HepG2 (cell line): ENCODE results near the gene SNAP47. TPM values are rescaled to one million over a fixed set of nuclear protein-coding genes. Genes with fewer than 3 reads are reported as not detected.

Source experiments
- ATAC-seq: fragments of 200-7000 bp; cut with Tn5 transposase; 3 replicates; pipeline ENCODE4 v1.9.1; 2020; ENCODE audit warnings: mild to moderate bottlenecking, moderate library complexity
- BruUV-seq: library from RNA; stranded (reverse); fragments of 400-500 nt; replicated peaks from 2 replicates; lab custom pipeline; 2021; lab: Mats Ljungman, UMichigan
- CTCF ChIA-PET: fragments of 300-600 bp; formaldehyde crosslinking; extraction: SDS; loops from one replicate; lab custom pipeline; 2021; ENCODE audit warnings: low total read pairs, inconsistent platforms, low intra/inter-chr PET ratio; lab: Yijun Ruan, JAX
- POLR2A ChIA-PET: fragments of 350-600 bp; sonication (Branson Sonifier 250); formaldehyde crosslinking; loops from one replicate; lab custom pipeline; 2020; ENCODE audit warnings: antibody characterized with exemption, inconsistent platforms; lab: Yijun Ruan, JAX
- DNase-seq: peaks from one replicate; pipeline ENCODE4 v3.0.0-alpha.2; 2015; ENCODE audit warnings: low spot score
- FAIRE-seq: peaks from 3 replicates; lab custom pipeline; 2011; peaks lifted over from hg19 to GRCh38; lab: Jason Lieb, UNC
- H2AFZ ChIP-seq: one replicate; pipeline ENCODE4 v1.6.1; 2011; ENCODE audit warnings: low read length, inconsistent platforms
- H3K27ac ChIP-seq: fragments of 300-600 bp; 3 replicates; pipeline ENCODE4 v1.8.0; 2011; ENCODE audit warnings: mixed run types, mild to moderate bottlenecking, mixed read lengths, low read length, inconsistent platforms; ENCODE audit not compliant: insufficient read depth; ENCODE audit errors: extremely low read length
- H3K27me3 ChIP-seq, 2 experiments: fragments of 200-600 bp in 1 of 2; 2 replicates in 1 of 2; 3 replicates in 1 of 2; pipeline versions ENCODE4 v1.6.0 to v1.8.0; 2011; ENCODE audit warnings: low read length in 2 of 2, mild to moderate bottlenecking in 2 of 2, moderate library complexity in 2 of 2, inconsistent platforms in 1 of 2; ENCODE audit not compliant: insufficient read depth in 2 of 2, control insufficient read depth in 1 of 2
- H3K36me3 ChIP-seq, 2 experiments: fragments of 200-600 bp in 1 of 2; replicated peaks in 1 of 2; 2 replicates in 1 of 2; 3 replicates in 1 of 2; pipeline versions ENCODE4 v1.5.1 to v1.8.0; 2011; ENCODE audit warnings: low read length in 2 of 2, inconsistent platforms in 1 of 2; ENCODE audit not compliant: insufficient read depth in 2 of 2, control insufficient read depth in 1 of 2
- H3K4me1 ChIP-seq: 2 replicates; pipeline ENCODE4 v1.5.1; 2012; ENCODE audit warnings: low read length, inconsistent platforms; ENCODE audit not compliant: insufficient read depth
- H3K4me2 ChIP-seq: 2 replicates; pipeline ENCODE4 v1.6.0; 2011; ENCODE audit warnings: low read depth, low read length, inconsistent platforms
- H3K4me3 ChIP-seq, 3 experiments: fragments of 200-600 bp in 1 of 3; sonication (generic), shearing (Covaris generic) in 1 of 3; replicated peaks in 1 of 3; 2 replicates each; pipeline ENCODE4 v1.5.1; 2011 to 2016; ENCODE audit warnings: low read length in 3 of 3, inconsistent platforms in 2 of 3, low read depth in 2 of 3, mild to moderate bottlenecking in 2 of 3, control low read depth in 1 of 3, mixed read lengths in 1 of 3; ENCODE audit not compliant: insufficient read depth in 1 of 3
- H3K79me2 ChIP-seq: one replicate; pipeline ENCODE4 v1.6.1; 2011; ENCODE audit warnings: low read length, inconsistent platforms; ENCODE audit not compliant: insufficient read depth
- H3K9ac ChIP-seq: 2 replicates; pipeline ENCODE4 v1.6.0; 2011; ENCODE audit warnings: mild to moderate bottlenecking, low read depth, low read length, inconsistent platforms; ENCODE audit not compliant: insufficient read depth
- H3K9me3 ChIP-seq: 2 replicates; pipeline ENCODE4 v1.5.1; 2012; ENCODE audit warnings: mild to moderate bottlenecking, low read length
- H4K20me1 ChIP-seq: 2 replicates; pipeline ENCODE4 v1.6.0; 2011; ENCODE audit warnings: inconsistent platforms, mild to moderate bottlenecking, low read length, moderate library complexity; ENCODE audit not compliant: insufficient read depth
- AGO2 ChIP-seq: fragments of 200-400 bp; formaldehyde crosslinking; optimal IDR thresholded peaks from 2 replicates; pipeline ENCODE3; 2017; ENCODE audit warnings: mild to moderate bottlenecking, low read depth, low read length, moderate library complexity
- FOXO1 ChIP-seq: sonication (generic); formaldehyde crosslinking; IDR thresholded peaks from 2 replicates; pipeline ENCODE4 v1.4.0; 2020; ENCODE audit warnings: missing genetic modification reagents
- POLR2G ChIP-seq: fragments of 200-400 bp; formaldehyde crosslinking; IDR thresholded peaks from 2 replicates; pipeline ENCODE4 v1.6.1; 2018; ENCODE audit warnings: mild to moderate bottlenecking, low read depth, low read length, moderate library complexity
- RBFOX2 ChIP-seq: fragments of 200-400 bp; formaldehyde crosslinking; IDR thresholded peaks from 2 replicates; pipeline ENCODE4 v1.6.1; 2017; ENCODE audit warnings: low read depth, mild to moderate bottlenecking, low read length
- ZC3H13 ChIP-seq: sonication (generic); formaldehyde crosslinking; IDR thresholded peaks from 2 replicates; pipeline ENCODE4 v1.8.1; 2023; ENCODE audit warnings: mild to moderate bottlenecking, missing genetic modification reagents, moderate library complexity
- ZFP1 ChIP-seq: IDR thresholded peaks from 2 replicates; pipeline ENCODE4 v1.6.1; 2016
- ZNF543 ChIP-seq: sonication (generic); formaldehyde crosslinking; IDR thresholded peaks from 2 replicates; pipeline ENCODE4 v1.4.0; 2020; ENCODE audit warnings: mild to moderate bottlenecking, missing genetic modification reagents
- WGBS: methylation state at CpG from one replicate; pipeline ENCODE4 v1.1.6; 2017; ENCODE audit warnings: low lambda C conversion rate; 5-methylcytosine and 5-hydroxymethylcytosine counted together
- in situ Hi-C: cut with HindIII; loops from 2 replicates; pipeline ENCODE4 v1.10.0; 2017; ENCODE audit warnings: low pct_unique_long_range_greater_than_20kb; ENCODE audit not compliant: extremely low pct_ligation_motif_present
- intact Hi-C: fragments of 100-400 bp; cut with micrococcal nuclease; formaldehyde crosslinking; loops from one replicate; pipeline ENCODE4 v1.10.0; 2022; ENCODE audit not compliant: unreplicated experiment
- polyA plus RNA-seq, 8 experiments: library from polyadenylated mRNA; depleted of rRNA in 3 of 8; stranded (reverse) in 7 of 8; unstranded in 1 of 8; fragments of >200 nt; fragmentation: Illumina TruSeq in 4 of 8; extraction: Trizol in 4 of 8; gene quantifications; 2 replicates each; pipeline versions ENCODE4 v1.2.1 to v1.2.3, GENCODE V29; 2011 to 2016; ENCODE audit warnings: low read depth in 4 of 8, missing spikeins in 1 of 8, mixed read lengths in 1 of 8; ENCODE audit not compliant: insufficient read depth in 1 of 8
- total RNA-seq, 5 experiments: library from RNA; depleted of rRNA; stranded (reverse); fragments of >200 nt; fragmentation: Illumina TruSeq; extraction: Trizol; gene quantifications; 2 replicates each; pipeline ENCODE4 v1.2.3, GENCODE V29; 2016; ENCODE audit warnings: low read depth in 1 of 5

Gene SNAP47
- total and polyA plus RNA-seq, 2 of the 13 experiments (the other 11 are each of a cell fraction or from before 2014, with no cell fraction given) = 13.6 to 25.1 TPM

DNA sequence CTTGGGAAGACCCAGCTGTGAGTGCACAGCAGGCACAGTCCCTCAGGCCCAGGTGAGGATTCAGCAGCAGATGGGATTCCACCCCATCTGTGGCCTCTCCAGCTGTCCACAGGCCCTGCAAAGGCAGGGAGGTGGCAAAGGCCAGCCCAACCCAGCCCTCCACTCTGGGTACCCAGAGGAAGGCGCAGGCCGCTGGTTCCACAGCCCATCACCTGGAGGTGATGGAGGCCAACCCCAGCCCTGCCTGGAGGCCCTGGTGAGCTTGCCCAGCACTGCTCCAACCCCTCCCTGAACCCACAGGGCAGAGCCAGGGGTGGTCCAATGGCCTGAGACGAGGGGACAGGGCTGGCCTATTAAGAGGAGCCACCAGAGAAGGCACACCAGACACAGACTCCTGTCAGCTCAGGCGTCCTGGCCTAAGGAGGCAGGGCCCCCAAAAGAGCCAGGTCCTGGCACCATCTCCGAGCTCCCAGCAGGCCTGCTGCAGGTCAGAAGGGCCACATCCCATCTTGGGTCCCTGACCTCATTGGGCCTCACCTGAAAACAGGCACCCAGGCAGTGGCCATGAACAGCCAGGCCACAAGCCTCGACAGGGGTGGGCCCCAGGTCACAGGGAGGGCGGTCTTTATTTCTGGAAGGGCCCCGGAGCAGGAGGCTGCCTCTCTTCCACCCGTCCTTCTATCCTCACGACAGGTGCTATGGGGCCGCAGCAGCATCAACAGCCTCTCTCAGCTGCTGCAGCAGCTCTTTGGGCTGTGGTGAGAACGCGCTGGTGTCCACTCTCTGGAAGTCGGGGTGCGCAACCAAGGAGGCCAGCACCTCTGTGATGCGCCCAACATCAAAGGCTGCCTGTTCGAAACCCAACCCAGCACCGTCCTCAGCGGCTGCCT lies 3.3 kb upstream of the SNAP47 start:
- in situ Hi-C loops = no loop called here
- H4K20me1 ChIP-seq = peaks cover 9% of the 10 kb centered on the region; the same call in 1 of the 2 replicates
- H3K79me2 ChIP-seq = peaks cover 27% of the 10 kb centered on the region
- ChIA-PET POLR2A (no interaction called here), CTCF (no interaction called here)
- no peaks in the 10 kb centered on the region; a peak in 1 of 5 replicates for H3K27me3 ChIP-seq
- H3K27ac ChIP-seq = peak overlapping the region; percentile 23
- H3K36me3 ChIP-seq = peaks cover 4 to 9% of the 10 kb centered on the region in 2 experiments; a peak in 1 of 5 replicates
- no peak overlapping the region for H3K4me3 ChIP-seq
- WGBS = 89% methylated on average over 11 of the region's 19 CpGs
- no peak overlapping the region for H2AFZ ChIP-seq
- intact Hi-C loops = no loop called here
- peaks cover 61% of the 10 kb centered on the region for H3K4me1 ChIP-seq
- ATAC-seq = no peak
- H3K9me3 ChIP-seq = no peaks in the 10 kb centered on the region
- no peak overlapping the region for H3K9ac ChIP-seq
- DNase-seq = no peak
- no peak for FAIRE-seq
- no peak overlapping the region for H3K4me2 ChIP-seq
- no TSS peak for BruUV-seq
- TF ChIP-seq POLR2G = peak; percentile 39; the same call in 1 of the 2 replicates
- peak; percentile 68 for TF ChIP-seq AGO2
- TF ChIP-seq ZNF543 (CRISPR knock-in tag) = no peak
- TF ChIP-seq ZFP1 (CRISPR knock-in tag) = no peak
- TF ChIP-seq FOXO1 (CRISPR knock-in tag) = no peak
- peak; percentile 47 for TF ChIP-seq RBFOX2
- TF ChIP-seq ZC3H13 = 0 out of 2 replicates have a peak, but pooled peaks have one; percentile 52
- TF ChIP-seq, all 625 proteins: peak for 4
